Measurements from ENCODE around the gene FAM3D.
A peak's percentile ranks its signal among the peaks of the same experiment; 100 is the strongest.

FAM3D gene

GRCh38 chr3:58613236-58614132 lies 53.1 kb downstream of the FAM3D start:
- intact Hi-C loops (cut with DNase I), result no loop called here
- DNase-seq, result no peak

- no peak for DNase-seq
- intact Hi-C loops (cut with DNase I), result no loop called here
Measured at GRCh38 chr3:58612830-58613229, 53.7 kb downstream of the FAM3D start.

- no peak for DNase-seq
- intact Hi-C loops (cut with DNase I), result no loop called here
Measured at GRCh38 chr3:58609990-58610389, 56.6 kb downstream of the FAM3D start.

- peak in 30 of 42 donors; percentile 9 to 81 (median 50) for DNase-seq
- intact Hi-C loops (cut with DNase I), result no loop called here
Measured at GRCh38 chr3:58608648-58609047, 57.9 kb downstream of the FAM3D start.

- no peak for DNase-seq
- intact Hi-C loops (cut with DNase I), result no loop called here
Measured at GRCh38 chr3:58607816-58608215, 58.8 kb downstream of the FAM3D start.

- DNase-seq, result no peak
- intact Hi-C loops (cut with DNase I), result no loop called here
Measured at GRCh38 chr3:58606693-58607092, 59.9 kb downstream of the FAM3D start.

GRCh38 chr3:58604031-58604430 lies 62.5 kb downstream of the FAM3D start:
- intact Hi-C loops (cut with DNase I), result no loop called here
- peak in 21 of 42 donors; percentile 10 to 70 (median 40) for DNase-seq

- peak in 23 of 42 donors; percentile 12 to 80 (median 43) for DNase-seq
- intact Hi-C loops (cut with DNase I), result no loop called here
Measured at GRCh38 chr3:58603606-58604005, 63.0 kb downstream of the FAM3D start.

- intact Hi-C loops (cut with DNase I), result no loop called here
- no peak for DNase-seq
Measured at GRCh38 chr3:58597770-58598310, 68.7 kb downstream of the FAM3D start.

- no peak for DNase-seq
- intact Hi-C loops (cut with DNase I), result no loop called here
Measured at GRCh38 chr3:58596834-58597518, 69.6 kb downstream of the FAM3D start.

- intact Hi-C loops (cut with DNase I), result no loop called here
- no peak for DNase-seq
Measured at GRCh38 chr3:58594117-58594516, 72.5 kb downstream of the FAM3D start.

- intact Hi-C loops (cut with DNase I), result no loop called here
- DNase-seq, result no peak
Measured at GRCh38 chr3:58591517-58592510, 74.8 kb downstream of the FAM3D start.

- intact Hi-C loops (cut with DNase I), result no loop called here
- DNase-seq, result no peak
Measured at GRCh38 chr3:58588030-58588614, 78.5 kb downstream of the FAM3D start.

- DNase-seq, result no peak
- intact Hi-C loops (cut with DNase I), result no loop called here
Measured at GRCh38 chr3:58586776-58587192, 79.8 kb downstream of the FAM3D start.

GRCh38 chr3:58585994-58586393 lies 80.6 kb downstream of the FAM3D start:
- intact Hi-C loops (cut with DNase I), result no loop called here
- peak in 6 of 42 donors; percentile 18 to 53 (median 34) for DNase-seq

- intact Hi-C loops (cut with DNase I), result no loop called here
- DNase-seq, result peak; percentile 60 to 93 (median 86)
Measured at GRCh38 chr3:58585005-58585786, 81.4 kb downstream of the FAM3D start.

- intact Hi-C loops (cut with DNase I), result no loop called here
- DNase-seq, result no peak
Measured at GRCh38 chr3:58584690-58585004, 81.9 kb downstream of the FAM3D start.
